Right hindlimb (tissue), 1 donor: ENCODE data around the gene SPATA6L.

Experiments
- DNase-seq: peaks from one replicate; pipeline ENCODE4 v3.0.0-alpha.2; 2018

The SPATA6L gene

DNA sequence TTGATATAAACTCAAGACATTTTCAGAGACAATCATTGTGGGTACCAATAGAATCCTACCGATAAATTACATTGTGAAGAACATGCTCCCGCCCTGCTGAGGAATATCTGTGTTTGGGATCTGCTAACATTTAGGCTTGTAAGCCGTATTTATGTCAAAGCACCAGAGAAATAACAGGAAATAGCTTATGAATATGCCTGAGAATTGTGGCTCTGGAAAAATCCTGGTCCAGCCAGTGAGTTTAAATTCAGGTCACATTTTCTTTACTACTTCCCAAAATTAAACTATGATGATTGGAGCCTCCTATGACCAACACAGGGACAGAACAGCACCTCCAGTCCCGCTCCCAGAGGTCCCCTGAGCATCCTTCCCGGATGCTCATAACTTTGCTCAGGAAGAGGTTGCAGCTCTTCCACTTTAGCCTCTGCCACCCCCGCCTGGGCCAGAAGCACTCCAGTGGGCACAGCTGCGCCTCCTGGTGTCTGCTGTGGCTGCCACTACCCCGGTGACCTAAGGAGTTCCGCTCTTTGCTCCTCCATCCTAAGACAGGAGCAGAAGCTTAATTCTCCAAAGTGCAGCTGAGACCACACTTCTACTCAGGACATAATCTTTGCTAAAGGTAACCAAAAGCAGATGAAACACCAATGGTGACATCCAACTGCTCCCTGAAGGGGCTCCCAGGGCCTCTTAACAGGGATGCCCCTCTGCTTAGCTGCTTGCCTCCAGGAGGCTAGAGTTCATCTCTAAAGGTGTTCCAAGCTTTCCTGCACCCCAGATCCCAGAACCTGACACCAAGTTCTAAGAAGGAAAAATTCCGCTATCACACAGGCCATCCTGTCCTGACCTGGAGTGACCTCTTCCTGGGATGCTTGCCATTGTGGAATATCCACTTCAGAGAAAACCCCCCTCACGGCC, 117.2 kb downstream of the SPATA6L start:
- peak; percentile 31 for DNase-seq
